Bronchial epithelial cell (primary cell): ENCODE data around the gene HES4. TPM values are rescaled to one million over a fixed set of nuclear protein-coding genes. Genes with fewer than 3 reads are reported as not detected.
"Not testable (repeated sequence)": the region's sequence is repeated elsewhere in the genome, so short reads cannot be mapped to it uniquely, and the experiment has no call there.

ENCODE experiments used
- DNase-seq: peaks from one replicate; pipeline ENCODE4 v3.0.0-alpha.2; 2010; ENCODE audit warnings: low read depth
- FAIRE-seq: peaks from 2 replicates; lab custom pipeline; 2011; peaks lifted over from hg19 to GRCh38; lab: Jason Lieb, UNC
- H3K27me3 ChIP-seq: 2 replicates; pipeline ENCODE4 v1.5.1; 2011; ENCODE audit warnings: low read length; ENCODE audit not compliant: control insufficient read depth, insufficient read depth
- H3K36me3 ChIP-seq: 2 replicates; pipeline ENCODE4 v1.5.1; 2011; ENCODE audit warnings: low read length; ENCODE audit not compliant: control insufficient read depth, insufficient read depth
- H3K4me3 ChIP-seq: 2 replicates; pipeline ENCODE4 v1.5.1; 2011; ENCODE audit warnings: mild to moderate bottlenecking, low read depth, low read length, control low read depth
- CTCF ChIP-seq: IDR thresholded peaks from 2 replicates; pipeline ENCODE4 v1.5.1; 2011; ENCODE audit warnings: mild to moderate bottlenecking, moderate library complexity, low read length, control low read depth, inconsistent platforms; ENCODE audit not compliant: insufficient read depth, severe bottlenecking
- total RNA-seq: library from RNA; depleted of rRNA; stranded (reverse); fragments of >200 nt; gene quantifications from 2 replicates; pipeline ENCODE4 v1.2.1, GENCODE V29; 2014

The HES4 gene
- total RNA-seq, 1 donor from 2014 or later = 42.6 TPM

- no peak overlapping the region for H3K4me3 ChIP-seq
- FAIRE-seq (no peak), DNase-seq (no peak)
- no peak for TF ChIP-seq CTCF
- H3K36me3 ChIP-seq = no peaks in the 10 kb centered on the region
- no peaks in the 10 kb centered on the region for H3K27me3 ChIP-seq
These were observed 8.0 kb downstream of the HES4 start for GRCh38 chr1:991895-992294.

DNA sequence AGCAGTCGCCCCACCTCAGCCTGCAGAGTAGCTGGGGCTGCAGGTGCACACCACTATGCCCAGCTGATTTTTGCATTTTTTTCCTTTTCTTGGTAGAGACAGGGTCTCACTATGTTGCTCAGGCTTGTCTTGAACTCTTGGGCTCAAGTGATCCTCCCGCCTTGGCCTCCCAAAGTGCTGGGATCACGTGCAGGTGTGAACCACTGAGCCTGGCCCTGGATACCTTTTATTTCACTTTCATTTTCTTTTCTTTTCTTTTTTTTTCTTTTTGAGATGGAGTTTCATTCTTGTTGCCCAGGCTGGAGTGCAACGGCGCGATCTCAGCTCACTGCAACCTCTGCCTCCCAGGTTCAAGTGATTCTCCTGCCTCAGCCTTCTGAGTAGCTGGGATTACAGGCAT lies 8.6 kb downstream of the HES4 start:
- H3K36me3 ChIP-seq, H3K4me3 ChIP-seq, H3K27me3 ChIP-seq, DNase-seq, FAIRE-seq: not testable (repeated sequence)

- not testable (repeated sequence) for FAIRE-seq, DNase-seq, H3K27me3 ChIP-seq, H3K36me3 ChIP-seq, H3K4me3 ChIP-seq
These were observed 11.8 kb downstream of the HES4 start for GRCh38 chr1:988061-988460.

GRCh38 chr1:985126-985525 lies 14.8 kb downstream of the HES4 start:
- Histone ChIP-seq H3K27me3 (peaks cover 13% of the 10 kb centered on the region), H3K36me3 (no peaks in the 10 kb centered on the region), H3K4me3 (no peak overlapping the region)
- DNase-seq = no peak
- FAIRE-seq = no peak
- no peak for TF ChIP-seq CTCF

- Histone ChIP-seq H3K4me3 (no peak overlapping the region), H3K27me3 (peaks cover 13% of the 10 kb centered on the region)
These were observed 15.5 kb downstream of the HES4 start for GRCh38 chr1:984476-984814.

GRCh38 chr1:983798-984475 lies 16.0 kb downstream of the HES4 start:
- peak; percentile 87 for TF ChIP-seq CTCF
- DNase-seq = no peak
- FAIRE-seq = no peak
- Histone ChIP-seq H3K27me3 (peaks cover 13% of the 10 kb centered on the region), H3K36me3 (no peaks in the 10 kb centered on the region), H3K4me3 (no peak overlapping the region)

More at GRCh38 chr1:984476-984814, 15.5 kb downstream of the HES4 start:
- no peak for FAIRE-seq
- no peak for TF ChIP-seq CTCF
- H3K36me3 ChIP-seq = no peaks in the 10 kb centered on the region
- no peak for DNase-seq

DNA sequence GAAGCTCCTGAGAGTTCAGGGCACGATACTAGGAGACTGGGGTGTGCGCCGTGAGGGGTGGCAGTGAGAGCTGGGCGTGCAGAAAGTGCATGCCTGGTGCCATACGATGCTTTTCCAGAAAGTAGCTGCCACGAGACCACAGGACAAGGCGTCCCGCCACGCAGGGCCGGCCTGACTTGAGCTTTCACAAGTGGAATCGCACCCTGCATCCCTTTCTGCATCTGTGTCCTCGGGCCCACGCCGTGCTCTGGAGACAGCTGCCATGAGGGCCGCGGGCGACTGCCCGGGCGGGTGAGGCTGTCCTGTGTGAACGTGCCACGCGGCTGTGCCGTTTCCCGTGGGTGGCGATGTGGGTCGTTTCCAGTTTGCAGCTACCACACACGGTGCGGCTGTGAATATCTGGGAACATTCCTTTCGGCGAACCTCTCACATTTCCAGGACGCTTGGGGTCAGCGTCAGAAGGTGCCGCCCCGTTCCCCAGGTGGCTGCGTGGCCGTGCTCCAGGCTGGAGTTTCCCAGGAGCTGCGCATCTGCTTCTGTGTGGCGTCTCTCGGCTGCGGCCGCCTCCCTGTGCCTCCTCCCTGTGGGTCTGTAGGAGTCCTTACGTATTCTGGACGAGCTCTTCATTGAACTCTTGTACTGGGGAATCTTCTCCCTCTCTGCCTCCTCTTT lies 17.0 kb downstream of the HES4 start:
- FAIRE-seq = no peak
- no peak for DNase-seq
- no peaks in the 10 kb centered on the region for H3K36me3 ChIP-seq
- TF ChIP-seq CTCF = no peak
- H3K4me3 ChIP-seq = no peak overlapping the region
- H3K27me3 ChIP-seq = peaks cover 13% of the 10 kb centered on the region
